HG03521 (cell line): ENCODE data around the gene MSH4.
"Not testable (repeated sequence)": the region's sequence is repeated elsewhere in the genome, so short reads cannot be mapped to it uniquely, and the experiment has no call there.

Source experiments
- ATAC-seq: cut with Tn5 transposase; IDR thresholded peaks from one replicate; pipeline ENCODE4 v1.9.1; 2021; ENCODE audit warnings: mild to moderate bottlenecking, moderate library complexity; ENCODE audit not compliant: unreplicated experiment

MSH4 gene

DNA sequence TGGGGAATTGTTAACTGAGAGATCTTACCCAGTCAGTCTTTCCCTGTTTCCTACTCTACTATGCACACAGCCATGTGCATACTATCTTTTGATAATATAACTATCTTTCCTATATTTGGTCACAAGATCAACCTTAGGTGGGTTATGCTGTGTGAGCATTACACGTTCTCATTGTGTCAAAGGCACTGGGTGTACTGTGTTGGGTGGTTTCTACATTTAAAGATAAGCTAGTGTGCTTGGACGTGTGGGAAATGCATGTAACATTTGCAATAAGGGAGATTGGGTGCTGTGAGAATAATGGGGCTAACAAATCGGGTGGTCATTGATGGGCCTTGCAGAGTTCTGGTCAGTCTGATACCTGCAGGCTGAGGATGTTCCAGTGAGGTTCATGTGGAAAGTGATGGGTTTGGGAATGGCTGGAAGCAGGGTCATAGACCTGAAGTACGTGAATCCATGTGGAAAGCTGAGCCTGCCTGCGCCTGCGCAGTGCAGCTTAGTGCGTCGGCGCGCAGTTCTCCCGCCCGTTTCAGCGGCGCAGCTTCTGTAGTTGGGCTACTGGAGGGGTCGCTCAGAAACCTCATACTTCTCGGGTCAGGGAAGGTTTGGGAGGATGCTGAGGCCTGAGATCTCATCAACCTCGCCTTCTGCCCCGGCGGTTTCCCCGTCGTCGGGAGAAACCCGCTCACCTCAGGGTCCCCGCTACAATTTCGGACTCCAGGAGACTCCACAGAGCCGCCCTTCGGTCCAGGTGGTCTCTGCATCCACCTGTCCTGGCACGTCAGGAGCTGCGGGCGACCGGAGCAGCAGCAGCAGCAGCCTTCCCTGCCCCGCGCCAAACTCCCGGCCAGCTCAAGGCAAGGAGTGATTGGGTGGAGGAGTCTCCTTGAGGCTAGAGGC, at the start of gene MSH4:
TSS of gene MSH4 (plus strand) at position 507 of the 897 bp plus-strand sequence. CDS start at position 611, 104 bp downstream.
- ATAC-seq: no peak

DNA sequence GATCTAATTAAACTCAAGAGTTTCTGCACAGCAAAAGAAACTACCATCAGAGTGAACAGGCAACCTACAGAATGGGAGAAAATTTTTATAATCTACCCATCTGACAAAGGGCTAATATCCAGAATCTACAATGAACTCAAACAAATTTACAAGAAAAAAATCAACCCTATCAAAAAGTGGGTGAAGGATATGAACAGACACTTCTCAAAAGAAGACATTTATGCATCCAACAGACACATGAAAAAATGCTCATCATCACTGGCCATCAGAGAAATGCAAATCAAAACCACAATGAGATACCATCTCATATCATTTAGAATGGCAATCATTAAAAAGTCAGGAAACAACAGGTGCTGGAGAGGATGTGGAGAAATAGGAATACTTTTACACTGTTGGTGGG, 39.5 kb upstream of the MSH4 start:
- not testable (repeated sequence) for ATAC-seq

DNA sequence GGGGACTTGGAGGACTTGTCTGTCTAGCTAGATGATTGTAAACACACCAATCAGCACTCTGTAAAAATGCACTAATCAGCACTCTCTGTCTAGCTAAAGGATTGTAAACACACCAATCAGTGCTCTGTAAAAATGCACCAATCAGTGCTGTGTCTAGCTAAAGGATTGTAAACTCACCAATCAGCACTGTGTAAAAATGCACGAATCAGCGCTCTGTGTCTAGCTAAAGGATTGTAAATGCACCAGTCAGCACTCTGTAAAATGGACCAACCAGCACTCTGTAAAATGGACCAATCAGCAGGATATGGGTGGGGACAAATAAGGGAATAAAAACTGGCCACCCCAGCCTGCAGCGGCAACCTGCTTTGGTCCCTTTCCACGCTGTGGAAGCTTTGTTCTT, 38.1 kb upstream of the MSH4 start:
- ATAC-seq: not testable (repeated sequence)

DNA sequence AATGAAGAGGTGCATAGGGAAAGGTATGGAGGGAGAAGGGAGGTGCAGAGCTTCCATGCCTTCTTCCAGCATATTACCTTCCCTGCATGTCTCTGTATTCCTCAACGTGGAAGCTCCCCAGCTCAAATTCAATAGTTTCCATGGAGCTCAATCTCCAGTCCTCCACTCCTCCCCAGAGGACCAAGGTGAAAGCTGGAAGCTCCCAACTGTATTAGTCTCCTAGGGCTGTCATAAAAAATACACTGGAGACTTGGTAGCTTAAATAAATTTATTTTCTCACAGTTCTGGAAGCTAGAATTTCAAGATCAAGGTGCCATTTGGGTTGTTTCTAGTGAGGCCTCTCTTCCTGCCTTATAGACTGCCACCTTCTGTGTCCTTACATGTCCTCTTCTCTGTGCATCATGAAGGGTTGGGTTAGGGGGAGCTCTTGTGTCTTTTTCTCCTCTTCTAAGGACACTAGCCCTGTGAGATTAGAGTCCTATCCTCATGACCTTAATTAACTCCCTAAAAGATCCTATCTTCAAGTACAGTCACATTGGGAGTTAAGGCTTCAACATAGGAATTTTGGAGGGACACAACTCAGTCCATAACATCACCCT, 32.5 kb upstream of the MSH4 start:
- ATAC-seq: no peak

DNA sequence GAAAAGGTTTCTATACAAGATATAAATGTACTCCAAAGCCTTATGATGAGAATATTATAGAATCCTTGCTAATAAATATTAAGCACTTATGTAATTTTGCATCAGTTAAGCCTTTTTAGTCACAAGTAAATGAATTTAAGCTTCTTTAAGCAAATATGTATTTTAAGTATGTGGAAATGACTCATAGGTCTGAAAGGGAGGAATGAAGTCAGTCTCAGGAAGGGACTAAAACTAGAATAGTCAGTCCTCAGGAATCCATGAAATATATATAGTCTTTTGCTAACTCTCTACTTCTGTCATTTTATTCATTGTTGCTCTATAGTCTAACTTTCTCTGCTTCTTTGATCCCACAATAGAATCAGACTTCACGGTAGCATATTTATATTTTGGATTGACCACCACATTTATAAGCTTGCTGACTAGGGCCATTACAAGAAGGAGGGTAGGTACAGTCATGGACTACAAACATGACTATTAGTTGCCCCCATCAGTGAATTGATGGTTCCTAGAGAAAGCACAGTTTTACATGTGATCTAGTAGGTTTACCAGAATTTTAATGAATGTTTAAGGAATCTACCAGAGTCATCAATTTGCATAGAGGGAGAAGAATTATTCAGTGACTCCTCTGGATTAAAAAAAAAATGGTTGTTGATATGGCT, 30.9 kb upstream of the MSH4 start:
- no peak for ATAC-seq

DNA sequence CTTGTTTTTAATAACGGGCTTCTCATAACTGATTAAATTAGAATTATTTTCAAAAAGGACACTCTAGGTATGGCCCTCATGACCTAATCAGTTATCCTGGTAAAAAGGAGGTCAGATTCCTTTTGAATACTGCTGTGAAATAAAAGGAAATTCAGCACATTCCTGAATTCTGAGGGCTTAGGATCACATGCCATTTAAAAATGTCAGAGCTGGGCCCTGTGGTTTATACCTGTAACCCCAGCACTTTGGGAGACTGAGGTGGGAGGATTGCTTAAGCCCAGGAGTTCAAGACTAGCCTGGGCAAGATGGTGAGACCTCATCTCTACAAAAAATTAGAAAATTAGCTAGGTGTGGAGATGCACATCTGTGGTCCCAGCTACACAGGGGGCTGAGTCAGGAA, 28.7 kb upstream of the MSH4 start:
- no peak for ATAC-seq

DNA sequence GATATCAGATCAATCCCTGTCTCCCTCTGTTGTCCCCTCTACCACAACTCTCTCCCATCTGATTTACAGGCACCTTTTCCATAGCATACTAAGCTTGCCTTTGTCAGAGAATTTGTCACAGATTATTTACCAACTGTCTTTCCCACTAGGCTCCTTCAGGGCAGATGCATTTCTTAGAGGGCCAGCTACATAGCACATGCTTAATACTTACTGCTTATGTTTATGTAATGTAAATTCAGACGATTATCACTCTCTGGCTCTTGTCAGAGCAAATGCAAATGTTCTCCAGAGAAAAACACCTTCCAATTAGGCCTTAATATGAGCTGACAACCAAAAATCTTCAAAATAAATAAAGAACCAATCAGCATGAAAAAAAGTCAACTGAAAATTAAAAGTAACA, 25.9 kb upstream of the MSH4 start:
- no peak for ATAC-seq

DNA sequence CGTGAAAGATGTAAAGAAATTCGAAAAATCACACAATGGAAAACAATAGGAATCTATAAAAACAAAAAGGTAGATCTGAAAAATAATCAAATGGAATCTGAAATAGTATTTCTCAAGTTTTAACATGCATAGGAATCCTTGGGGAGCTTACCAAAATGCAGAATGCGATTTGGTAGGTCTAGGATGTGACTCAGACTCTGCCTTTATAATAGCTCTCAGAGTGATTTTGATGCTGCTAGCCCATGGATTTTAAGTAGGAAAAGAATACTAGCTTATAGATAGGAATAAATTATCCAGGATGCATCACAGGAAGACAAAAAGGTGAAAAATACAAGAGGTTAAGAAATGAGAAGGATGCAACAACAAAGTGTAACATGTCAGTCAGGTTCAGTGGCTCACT, 24.7 kb upstream of the MSH4 start:
- no peak for ATAC-seq

DNA sequence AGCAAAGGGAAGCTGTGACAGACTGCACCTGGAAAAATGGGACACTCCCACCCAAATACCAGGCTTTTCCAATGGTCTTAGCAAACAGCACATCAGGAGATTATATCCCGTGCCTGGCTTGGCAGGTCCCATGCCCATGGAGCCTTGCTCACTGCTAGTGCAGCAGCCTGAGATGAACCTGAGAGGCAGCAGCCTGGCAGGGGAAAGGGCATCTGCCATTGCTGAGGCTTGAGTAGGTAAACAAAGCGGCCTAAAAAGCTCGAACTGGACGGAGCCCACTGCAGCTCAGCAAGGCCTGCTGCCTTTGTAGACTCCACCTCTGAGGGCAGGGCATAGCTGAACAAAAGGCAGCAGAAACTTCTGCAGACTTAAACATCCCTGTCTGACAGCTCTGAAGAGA, 18.9 kb upstream of the MSH4 start:
- not testable (repeated sequence) for ATAC-seq

DNA sequence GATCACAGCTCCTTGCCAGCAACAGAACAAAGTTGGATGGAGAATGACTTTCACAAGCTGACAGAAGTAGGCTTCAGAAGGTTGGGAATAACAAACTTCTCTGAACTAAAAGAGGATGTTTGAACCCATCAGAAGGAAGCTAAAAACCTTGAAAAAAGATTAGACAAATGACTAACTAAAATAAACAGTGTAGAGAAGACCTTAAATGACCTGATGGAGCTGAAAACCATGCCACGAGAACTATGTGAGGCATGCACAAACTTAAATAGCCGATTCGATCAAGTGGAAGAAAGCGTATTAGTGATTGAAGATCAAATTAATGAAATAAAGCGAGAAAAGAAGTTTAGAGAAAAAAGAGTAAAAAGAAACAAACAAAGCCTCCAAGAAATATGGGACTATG, 18.0 kb upstream of the MSH4 start:
- not testable (repeated sequence) for ATAC-seq

DNA sequence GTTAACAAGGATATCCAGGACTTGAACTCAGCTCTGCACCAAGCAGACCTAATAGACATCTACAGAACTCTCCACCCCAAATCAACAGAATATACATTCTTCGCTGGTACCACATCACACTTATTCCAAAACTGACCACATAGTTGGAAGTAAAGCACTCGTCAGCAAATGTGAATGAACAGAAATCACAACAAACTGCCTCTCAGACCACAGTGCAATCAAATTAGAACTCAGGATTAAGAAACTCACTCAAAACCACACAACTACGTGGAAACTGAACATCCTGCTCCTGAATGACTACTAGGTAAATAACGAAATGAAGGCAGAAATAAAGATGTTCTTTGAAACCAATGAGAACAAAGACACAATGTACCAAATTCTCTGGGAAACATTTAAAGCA, 16.5 kb upstream of the MSH4 start:
- not testable (repeated sequence) for ATAC-seq

DNA sequence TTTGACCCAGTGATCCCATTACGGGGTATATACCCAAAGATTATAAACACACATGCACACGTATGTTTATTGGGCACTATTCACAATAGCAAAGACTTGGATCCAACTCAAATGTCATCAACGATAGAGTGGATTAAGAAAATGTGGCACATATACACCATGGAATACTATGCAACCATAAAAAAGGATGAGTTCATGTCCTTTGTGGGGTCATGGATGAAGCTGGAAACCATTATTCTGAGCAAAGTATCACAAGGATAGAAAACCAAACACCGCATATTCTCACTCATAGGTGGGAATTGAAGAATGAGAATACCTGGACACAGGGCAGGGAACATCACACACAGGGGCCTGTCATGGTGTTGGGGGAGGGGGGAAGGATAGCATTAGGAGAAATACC, 12.8 kb upstream of the MSH4 start:
- ATAC-seq: not testable (repeated sequence)

DNA sequence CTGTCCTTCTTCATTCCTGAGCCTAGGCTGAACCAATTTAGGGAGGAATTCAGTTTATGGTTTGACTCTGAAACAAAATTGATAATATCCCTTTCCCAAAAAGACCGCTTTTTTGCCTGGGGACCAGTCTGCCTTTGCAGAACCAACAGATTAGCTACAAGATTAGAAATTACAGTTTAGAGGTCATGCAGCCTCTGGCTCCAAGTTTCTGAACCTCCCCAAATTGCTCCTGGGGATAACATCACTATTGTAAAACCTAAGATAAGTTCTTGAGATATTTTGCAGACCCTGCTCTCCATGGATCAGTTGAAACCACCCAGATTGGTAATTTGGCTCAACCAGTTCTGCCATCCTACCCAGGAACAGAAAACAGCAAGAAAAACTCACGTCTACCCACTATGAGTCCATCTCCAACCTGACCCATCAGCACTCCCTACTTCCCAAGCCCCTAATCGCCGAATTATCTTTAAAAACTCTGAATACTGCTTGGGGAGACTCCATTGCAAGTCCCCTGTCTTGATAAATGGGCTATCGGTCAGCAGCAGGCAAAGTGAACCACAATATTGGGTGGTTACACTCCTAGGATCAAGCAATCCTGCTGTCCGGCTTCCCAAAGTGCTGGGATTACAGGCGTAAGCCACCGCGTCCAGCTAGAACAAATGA, 11.2 kb upstream of the MSH4 start:
- peak; percentile 2 for ATAC-seq

DNA sequence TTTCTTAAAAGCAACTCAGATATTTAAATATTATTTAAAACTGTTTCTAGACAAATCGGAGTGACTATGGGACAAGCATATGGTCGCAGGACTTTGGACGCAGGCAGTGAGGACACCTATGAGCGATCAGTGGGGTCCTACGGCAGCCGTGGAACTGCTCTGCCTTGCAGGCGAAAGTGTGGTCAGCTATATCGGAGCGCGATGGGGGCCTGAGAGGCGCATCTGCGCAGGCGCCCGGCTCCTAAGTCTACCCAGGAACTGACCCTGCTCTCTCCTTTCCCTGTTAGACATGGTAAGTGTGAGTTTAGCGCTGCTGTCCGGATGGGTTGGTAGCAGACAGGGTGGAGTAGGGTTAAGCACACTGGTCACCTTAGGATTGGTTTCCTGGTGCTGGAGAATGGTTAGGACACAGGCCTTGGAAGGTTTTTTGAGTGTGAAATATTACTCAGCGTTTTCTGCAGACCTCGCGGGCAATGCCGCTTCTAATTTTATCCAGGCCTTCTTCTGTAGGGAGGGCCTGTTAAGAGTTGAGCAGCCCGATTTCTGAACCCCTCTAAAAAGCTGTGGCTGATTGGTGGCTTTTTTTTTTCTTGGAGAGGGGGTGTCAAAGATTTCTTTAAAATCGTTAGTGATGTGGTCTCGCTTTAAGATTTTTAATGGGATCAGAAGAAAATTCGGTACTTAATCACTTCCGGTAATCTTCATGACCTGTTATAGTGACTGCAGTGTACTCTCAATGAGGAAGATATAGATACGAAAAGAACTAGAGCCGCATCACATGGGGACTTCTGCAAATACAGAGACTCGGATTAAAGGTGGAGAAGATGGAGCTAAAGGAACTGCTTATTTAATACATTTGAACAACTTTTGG, 10.5 kb upstream of the MSH4 start, which contains the start of gene RABGGTB:
TSS of gene RABGGTB (plus strand) at position 274 of the 871 bp plus-strand sequence. CDS start at position 290, 16 bp downstream.
- peak; percentile 69 for ATAC-seq

DNA sequence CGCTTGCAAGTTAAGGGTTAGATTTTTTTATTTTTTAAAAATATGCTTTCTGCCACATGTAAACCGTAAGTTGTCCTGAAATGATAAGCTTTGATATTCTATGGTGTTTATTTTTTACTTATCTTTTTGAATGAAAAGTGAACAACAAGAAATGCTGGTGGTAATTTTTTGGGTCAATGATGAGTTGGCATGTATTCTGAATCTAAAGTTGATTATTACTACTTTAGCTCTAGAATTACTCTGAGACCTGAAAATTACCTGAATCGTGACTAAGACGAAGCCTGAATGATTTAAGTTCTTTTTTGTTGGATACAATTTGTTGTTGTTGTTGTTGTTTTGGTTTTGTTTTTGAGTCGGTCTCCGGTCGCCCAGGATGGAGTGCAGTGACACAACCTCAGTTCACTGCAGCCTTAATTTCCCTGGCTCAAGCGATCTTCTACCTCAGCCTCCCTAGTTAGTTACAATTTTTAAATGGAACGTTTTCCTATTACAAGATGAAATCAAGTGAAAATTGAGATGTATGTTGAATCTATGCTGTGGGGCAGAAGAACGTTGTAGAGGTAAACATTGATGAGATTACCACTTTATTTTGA, 9.7 kb upstream of the MSH4 start:
- ATAC-seq: no peak

DNA sequence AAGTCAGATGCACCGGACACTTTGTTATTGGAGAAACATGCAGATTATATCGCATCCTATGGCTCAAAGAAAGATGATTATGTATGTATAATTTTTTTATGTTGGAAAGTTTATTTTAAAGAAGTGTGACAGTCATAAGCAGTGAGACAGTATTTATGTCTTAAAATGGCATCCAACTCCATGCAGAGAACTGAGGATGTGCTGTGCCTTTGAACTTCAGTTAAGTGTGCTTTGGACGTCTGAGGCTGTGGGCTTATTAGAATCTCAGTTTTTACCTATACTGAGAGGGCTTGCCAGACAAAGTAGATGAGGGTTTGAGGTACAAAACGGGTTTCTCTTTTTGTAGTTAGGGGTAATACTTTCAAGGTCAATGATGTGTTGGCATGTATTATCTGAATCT, 9.2 kb upstream of the MSH4 start:
- no peak for ATAC-seq

DNA sequence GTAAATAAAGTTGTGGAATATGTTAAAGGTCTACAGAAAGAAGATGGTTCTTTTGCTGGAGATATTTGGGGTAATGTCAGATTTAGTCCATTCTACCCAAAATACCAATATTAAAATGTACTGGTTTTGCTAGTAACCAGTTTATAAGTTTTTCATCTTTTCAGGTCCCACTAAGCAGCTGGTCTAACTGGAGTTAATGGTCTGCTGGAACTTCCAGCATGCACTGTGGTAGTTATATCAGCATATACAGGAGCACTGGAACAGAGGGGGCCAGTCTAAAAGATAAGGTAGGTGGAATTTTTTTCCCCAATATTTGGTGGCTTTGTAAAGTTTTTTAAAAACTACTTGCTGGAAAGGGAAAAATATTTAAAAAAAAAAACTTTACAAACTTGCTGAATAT, 6.7 kb upstream of the MSH4 start:
- no peak for ATAC-seq

DNA sequence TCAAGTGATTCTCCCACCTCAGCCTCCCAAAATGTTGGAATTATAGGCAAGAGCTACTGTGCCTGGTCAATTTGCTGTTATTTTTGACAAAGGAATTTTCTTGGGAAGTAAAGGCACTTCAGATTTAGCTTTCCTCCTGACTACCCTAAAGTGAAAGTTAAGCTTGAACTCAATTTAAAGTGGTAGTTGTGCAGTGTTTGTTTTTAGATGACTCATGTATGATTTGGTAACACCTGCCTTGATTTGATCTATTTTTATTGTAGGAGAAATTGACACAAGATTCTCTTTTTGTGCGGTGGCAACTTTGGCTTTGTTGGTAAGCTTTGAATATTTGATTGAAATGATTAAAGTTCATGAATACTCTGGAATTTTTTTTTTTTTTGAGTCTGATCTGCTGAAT, 5.7 kb upstream of the MSH4 start:
- ATAC-seq: no peak

DNA sequence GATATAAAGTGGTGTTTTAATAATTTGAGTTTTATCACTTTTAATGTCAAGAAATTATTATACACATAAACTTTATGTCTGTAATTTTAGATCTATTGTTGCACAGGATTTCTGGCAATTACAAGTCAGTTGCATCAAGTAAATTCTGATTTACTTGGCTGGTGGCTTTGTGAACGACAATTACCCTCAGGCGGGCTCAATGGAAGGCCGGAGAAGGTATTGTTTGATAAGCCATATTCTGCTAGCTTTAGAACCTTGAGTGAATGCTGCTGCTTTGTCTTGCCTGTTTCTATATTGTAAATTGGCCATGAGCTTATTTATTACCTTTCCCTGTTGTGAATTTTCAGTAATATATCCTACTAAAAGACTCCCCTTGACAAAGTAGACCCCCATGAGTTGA, 4.6 kb upstream of the MSH4 start:
- ATAC-seq: no peak

DNA sequence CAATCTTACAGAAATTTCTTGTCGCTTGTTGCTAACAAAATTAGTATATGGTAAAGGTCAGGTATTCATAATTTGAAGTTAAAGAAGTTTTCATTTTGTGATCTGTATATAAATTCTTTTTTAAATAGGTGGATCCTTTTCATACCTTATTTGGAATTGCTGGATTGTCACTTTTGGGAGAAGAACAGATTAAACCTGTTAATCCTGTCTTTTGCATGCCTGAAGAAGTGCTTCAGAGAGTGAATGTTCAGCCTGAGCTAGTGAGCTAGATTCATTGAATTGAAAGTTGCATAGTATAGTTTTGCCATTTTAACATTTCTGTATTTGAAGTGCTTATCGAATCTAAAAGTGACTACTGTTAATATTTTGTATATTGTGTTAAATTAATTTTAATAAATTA, 2.3 kb upstream of the MSH4 start:
- ATAC-seq: no peak
